GM18909 (cell line): ENCODE data around the gene TMEM87B.
A peak's percentile ranks its signal among the peaks of the same experiment; 100 is the strongest.
"Not testable (repeated sequence)": the region's sequence is repeated elsewhere in the genome, so short reads cannot be mapped to it uniquely, and the experiment has no call there.

Source experiments
- ATAC-seq: cut with Tn5 transposase; IDR thresholded peaks from one replicate; pipeline ENCODE4 v1.9.1; 2021; ENCODE audit warnings: mild to moderate bottlenecking; ENCODE audit not compliant: unreplicated experiment, poor library complexity

TMEM87B gene

GRCh38 chr2:112032689-112033465 lies 22.2 kb upstream of the TMEM87B start:
- ATAC-seq: no peak

- no peak for ATAC-seq
These were observed 21.5 kb upstream of the TMEM87B start for GRCh38 chr2:112033600-112033999.

- ATAC-seq: no peak
These were observed 20.1 kb upstream of the TMEM87B start for GRCh38 chr2:112034924-112035323.

- no peak for ATAC-seq
These were observed 19.3 kb upstream of the TMEM87B start for GRCh38 chr2:112035786-112036185.

GRCh38 chr2:112039556-112039955 lies 15.5 kb upstream of the TMEM87B start:
- not testable (repeated sequence) for ATAC-seq

- ATAC-seq: not testable (repeated sequence)
These were observed 15.0 kb upstream of the TMEM87B start for GRCh38 chr2:112040066-112040465.

GRCh38 chr2:112041460-112041859 lies 13.6 kb upstream of the TMEM87B start:
- ATAC-seq: not testable (repeated sequence)

GRCh38 chr2:112045446-112046014 lies 9.5 kb upstream of the TMEM87B start:
- ATAC-seq: no peak

GRCh38 chr2:112046231-112046630 lies 8.8 kb upstream of the TMEM87B start:
- ATAC-seq: no peak

GRCh38 chr2:112047537-112048235 lies 7.4 kb upstream of the TMEM87B start:
- ATAC-seq: no peak

GRCh38 chr2:112048236-112048592 lies 6.9 kb upstream of the TMEM87B start:
- ATAC-seq: no peak

GRCh38 chr2:112048887-112049286 lies 6.2 kb upstream of the TMEM87B start:
- peak; percentile 56 for ATAC-seq

GRCh38 chr2:112050316-112050715 lies 4.8 kb upstream of the TMEM87B start:
- ATAC-seq: no peak

GRCh38 chr2:112053917-112054846 lies 887 bp upstream of the TMEM87B start:
- peak; percentile 66 for ATAC-seq

GRCh38 chr2:112055730-112056625 lies 909 bp downstream of the TMEM87B start:
- no peak for ATAC-seq

- no peak for ATAC-seq
These were observed 1.5 kb downstream of the TMEM87B start for GRCh38 chr2:112056626-112056987.

- no peak for ATAC-seq
These were observed 4.6 kb downstream of the TMEM87B start for GRCh38 chr2:112059671-112060070.

GRCh38 chr2:112061299-112061698 lies 6.2 kb downstream of the TMEM87B start:
- ATAC-seq: no peak

- ATAC-seq: no peak
These were observed 6.8 kb downstream of the TMEM87B start for GRCh38 chr2:112061840-112062239.
